A172 (cell line): ENCODE results near the gene FBXO17. TPM values are rescaled to one million over a fixed set of nuclear protein-coding genes. Genes with fewer than 3 reads are reported as not detected.

Experiments used
- DNase-seq: peaks from one replicate; pipeline ENCODE4 v3.0.0-alpha.2; 2015; ENCODE audit warnings: low spot score
- total RNA-seq: library from RNA; depleted of rRNA; stranded (reverse); fragments of >200 nt; shearing (Covaris generic); gene quantifications from 2 replicates; pipeline ENCODE4 v1.2.3, GENCODE V29; 2014; rRNA removed

The FBXO17 gene
- total RNA-seq, 1 experiment from 2014 or later: 21.9 TPM

DNA sequence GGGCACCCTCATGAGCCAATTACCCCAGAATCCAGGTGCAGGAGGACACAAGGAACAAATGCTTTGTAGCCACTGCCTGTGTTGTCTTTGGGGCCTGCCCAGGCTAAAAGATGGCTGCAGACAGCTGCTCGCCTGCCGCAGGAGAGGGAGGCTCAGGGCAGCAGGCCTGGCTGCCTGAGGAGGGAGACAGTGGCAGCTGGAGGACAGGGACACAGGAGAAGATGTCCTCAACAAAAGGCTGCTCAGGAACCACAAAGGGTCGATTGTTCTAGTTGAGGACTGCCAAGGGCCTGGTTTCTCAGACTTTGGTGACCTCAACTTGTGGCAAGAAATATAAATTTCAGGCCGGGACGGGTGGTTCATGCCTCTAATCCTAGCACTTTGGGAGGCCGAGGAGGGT is 83.8 kb downstream of the FBXO17 start:
- DNase-seq: no peak

Other genes with a start within 250 kb of the FBXO17 start
- gene CAPN12, start 231.3 kb downstream of the FBXO17 start, total RNA-seq: not detected in 2 replicates
- gene LGALS7, start 202.2 kb downstream of the FBXO17 start, total RNA-seq: not detected in 2 replicates
- gene LGALS7B, start 186.5 kb downstream of the FBXO17 start, total RNA-seq: not detected in 2 replicates
- gene LGALS4, start 162.8 kb downstream of the FBXO17 start, total RNA-seq: not detected in 2 replicates
- 37.1 and 39.7 TPM in 2 replicates for gene ECH1, start 143.9 kb downstream of the FBXO17 start, total RNA-seq
- 296 and 354 TPM in 2 replicates for gene HNRNPL, start 125.8 kb downstream of the FBXO17 start, total RNA-seq
- gene RINL, start 97.5 kb downstream of the FBXO17 start, total RNA-seq: 3.9 and 5.7 TPM in 2 replicates
- 50.3 and 59.0 TPM in 2 replicates for gene SIRT2, start 76.1 kb downstream of the FBXO17 start, total RNA-seq
- 16.3 and 17.1 TPM in 2 replicates for gene NFKBIB, start 75.8 kb downstream of the FBXO17 start, total RNA-seq
- not detected in 2 replicates for gene CCER2, start 63.6 kb downstream of the FBXO17 start, total RNA-seq
- 19.8 and 29.6 TPM in 2 replicates for gene SARS2, start 45.0 kb downstream of the FBXO17 start, total RNA-seq
- gene MRPS12, start 44.8 kb downstream of the FBXO17 start, total RNA-seq: 98.9 and 108 TPM in 2 replicates
- gene FBXO27, start 56.8 kb upstream of the FBXO17 start, total RNA-seq: 0.07 and 0.10 TPM in 2 replicates
- 0.03 and 0.31 TPM in 2 replicates for gene ACP7, start 108.6 kb upstream of the FBXO17 start, total RNA-seq
- gene PAK4, start 150.0 kb upstream of the FBXO17 start, total RNA-seq: 9.2 and 16.2 TPM in 2 replicates
- gene NCCRP1, start 221.2 kb upstream of the FBXO17 start, total RNA-seq: not detected in 2 replicates
- gene SYCN, start 228.5 kb upstream of the FBXO17 start, total RNA-seq: not detected in 2 replicates